GM18870 (cell line): ENCODE data around the gene LIPK.

ENCODE experiments used
- ATAC-seq: cut with Tn5 transposase; IDR thresholded peaks from one replicate; pipeline ENCODE4 v1.9.1; 2021; ENCODE audit warnings: moderate library complexity; ENCODE audit not compliant: unreplicated experiment

Gene LIPK

DNA sequence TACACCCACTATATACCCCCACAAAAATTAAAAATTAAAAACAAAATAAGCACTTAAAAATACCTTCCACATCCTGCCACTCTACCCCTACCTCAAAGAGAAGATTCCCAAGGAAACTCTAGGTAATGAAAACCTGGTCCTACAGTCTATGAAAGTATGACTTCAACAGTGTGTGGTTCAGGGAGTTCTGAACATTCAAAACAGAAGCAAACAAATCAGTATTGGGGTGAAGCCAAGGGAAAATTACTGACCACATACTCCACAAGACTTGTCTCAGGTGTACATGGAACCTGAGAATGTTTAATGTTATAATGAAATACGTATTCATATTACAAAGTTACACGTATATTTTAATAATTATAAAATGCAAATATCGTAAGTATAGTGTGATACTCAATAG is 76.2 kb downstream of the LIPK start:
- no peak for ATAC-seq

DNA sequence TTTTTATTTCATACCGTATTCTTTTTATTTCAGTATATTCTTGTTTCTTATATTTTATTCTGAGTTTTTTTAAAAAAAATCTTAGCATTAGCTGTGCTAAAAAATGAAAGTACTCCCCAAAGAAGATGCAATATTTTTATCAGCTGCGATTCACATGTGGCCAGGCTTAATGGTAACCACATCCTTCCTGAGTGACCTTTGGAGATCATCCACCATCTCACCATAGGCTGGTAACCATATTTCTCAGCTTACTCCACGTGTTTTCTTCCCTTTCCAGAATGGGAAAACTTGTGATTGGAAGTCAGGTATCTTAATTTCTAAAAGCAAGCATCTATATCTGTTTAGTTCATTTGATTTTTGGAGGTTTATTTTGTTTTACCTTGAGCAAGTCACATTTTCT is 77.7 kb downstream of the LIPK start:
- no peak for ATAC-seq

DNA sequence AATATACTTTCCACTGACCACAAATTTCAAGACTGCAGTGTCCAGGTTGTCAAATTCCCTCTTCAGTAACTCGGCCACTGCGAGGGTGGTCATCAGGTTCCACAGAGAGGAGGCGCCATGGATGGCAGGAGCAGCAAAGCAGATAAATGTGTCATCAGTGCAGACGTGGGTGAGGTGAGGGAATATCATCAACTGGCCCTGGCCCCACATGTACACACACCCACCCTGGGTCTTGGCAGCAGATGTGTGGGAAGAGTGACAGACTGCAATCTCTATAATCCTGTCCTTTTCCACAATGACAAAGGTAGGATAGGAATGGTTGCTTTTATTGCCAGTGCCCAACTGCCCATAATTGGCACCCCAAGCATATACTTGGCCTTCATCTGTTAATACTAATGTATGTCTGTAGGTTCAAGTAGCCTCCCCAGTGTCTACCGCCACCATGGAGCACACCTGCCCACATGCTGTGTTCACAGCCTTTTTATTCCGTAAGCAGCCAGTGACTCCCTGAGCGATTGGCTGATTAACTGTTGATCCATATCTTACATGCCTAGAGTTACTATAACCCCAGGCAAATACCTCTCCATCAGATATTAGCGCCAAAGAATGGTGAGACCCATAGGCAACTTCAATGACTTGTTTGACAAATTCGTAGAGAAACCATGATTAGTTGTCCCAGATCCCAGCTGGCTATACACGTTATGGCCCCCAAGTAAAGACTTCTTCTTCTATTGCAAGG is 80.2 kb downstream of the LIPK start:
- ATAC-seq, result no peak

DNA sequence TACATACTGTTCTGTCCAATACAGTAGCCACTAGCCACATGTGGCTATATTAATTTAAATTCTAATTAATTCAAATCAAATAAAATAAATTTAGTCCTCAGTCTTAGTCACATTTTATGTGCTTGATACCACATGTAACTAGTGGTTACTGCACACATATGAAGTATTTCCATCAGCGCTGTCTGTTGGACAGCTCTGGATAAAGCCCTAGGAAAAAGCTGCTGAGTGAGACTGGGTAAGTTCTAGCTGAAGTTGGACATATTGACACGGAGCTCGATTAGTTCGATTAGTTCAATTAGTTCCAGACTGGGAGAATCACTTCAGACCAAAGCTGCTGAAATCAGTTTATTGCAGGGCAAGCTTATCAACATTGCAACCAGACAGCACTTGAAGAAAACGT is 81.4 kb downstream of the LIPK start:
- ATAC-seq, result no peak

DNA sequence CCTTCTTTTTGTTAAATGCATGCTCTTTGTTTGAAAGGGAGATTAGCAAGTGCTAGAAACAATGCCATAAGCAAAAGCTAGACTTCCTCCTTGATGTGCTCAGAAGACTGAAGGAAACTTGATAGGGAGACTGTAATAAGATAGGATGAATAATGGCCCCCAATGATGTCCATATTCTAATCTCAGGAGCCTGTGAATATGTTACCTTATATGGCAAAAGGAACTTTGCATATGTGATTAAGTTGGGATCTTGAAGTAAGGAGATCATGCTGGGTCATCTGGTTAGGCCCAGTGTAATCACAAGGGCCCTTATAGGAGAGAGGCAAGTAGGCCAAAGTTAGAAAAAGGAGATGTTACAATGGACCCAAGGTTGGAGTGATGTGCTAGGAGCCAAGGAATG is 82.9 kb downstream of the LIPK start:
- ATAC-seq, result no peak

DNA sequence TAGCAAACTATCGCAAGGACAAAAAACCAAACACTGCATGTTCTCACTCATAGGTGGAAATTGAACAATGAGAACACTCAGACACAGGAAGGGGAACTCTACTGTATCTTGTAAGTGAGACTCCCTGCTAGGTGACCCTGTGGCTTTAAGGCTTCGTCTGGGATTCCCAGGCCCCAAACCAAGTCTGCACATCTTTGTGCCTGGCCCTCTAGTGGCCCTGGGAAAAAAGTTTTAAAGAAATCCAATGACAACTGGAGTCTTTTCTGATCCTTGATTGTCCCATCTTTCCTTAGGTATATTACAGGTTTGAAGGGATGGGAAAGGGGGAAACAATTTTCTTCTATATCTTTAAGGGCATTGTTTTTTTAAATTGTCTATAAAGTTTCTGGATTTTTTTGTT is 85.9 kb downstream of the LIPK start:
- no peak for ATAC-seq

DNA sequence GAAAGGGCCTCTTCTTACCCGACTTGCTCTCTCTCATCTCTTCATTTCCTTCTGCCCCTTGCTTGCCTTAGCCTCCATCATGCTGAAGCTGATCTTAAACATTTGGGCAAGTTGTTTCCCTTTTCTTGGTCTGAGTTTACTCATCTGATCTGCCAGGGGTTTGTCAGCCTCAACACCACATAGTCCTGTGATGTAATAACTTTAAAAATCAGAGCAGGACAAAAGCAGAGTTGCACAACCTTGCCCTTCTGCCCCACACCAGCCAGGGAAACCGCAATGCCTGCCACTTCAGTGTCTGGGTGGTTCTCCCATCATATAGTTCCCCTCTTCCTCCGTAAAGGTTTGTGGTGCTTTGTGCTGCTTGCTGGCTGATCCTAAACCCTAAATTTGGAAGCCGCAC is 86.6 kb downstream of the LIPK start:
- no peak for ATAC-seq

DNA sequence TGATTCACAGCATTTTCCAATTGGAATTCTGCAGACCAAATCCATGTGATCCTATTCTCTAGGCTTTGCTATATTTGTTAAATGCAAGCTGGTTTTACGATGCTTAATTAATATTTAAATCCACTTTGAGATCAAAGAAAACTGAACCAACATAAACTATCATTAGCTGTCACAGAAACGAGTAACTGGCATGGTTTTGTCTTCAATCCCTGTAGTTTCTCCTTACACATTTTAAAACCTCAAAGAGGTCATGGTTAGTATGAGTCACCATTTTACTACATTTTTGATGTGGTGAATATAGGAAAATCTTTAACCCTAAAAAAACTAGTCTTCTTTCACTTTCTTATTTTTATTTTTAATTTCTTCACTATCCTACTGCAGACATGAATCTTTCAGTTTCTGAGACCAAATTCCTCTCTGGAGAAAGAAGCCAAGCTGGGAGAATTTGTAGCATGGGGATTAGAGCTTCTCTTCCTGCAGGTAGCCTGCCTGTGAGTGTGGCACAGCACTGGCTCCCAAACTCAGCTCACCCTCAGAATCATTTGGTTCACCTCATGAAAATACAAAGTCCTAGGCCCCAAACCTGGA is 87.8 kb downstream of the LIPK start:
- no peak for ATAC-seq

DNA sequence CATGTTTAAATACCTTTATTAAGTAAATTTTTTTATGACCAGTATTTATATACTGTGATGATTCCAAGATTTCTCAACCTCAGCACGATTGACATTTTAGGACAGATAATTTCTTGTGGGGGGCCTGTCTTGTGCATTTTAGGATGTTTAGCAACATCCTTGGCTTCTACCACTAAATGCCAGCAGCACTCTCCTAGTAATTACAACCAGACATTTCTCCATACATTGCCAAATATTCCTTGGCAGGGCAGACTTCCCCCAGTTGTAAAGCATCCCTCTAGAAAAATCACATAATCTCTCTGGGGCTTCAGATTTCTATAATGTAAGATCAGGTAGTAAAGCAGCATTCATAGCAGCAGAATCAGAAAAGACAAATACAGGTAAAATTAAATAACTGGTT is 88.7 kb downstream of the LIPK start:
- no peak for ATAC-seq

DNA sequence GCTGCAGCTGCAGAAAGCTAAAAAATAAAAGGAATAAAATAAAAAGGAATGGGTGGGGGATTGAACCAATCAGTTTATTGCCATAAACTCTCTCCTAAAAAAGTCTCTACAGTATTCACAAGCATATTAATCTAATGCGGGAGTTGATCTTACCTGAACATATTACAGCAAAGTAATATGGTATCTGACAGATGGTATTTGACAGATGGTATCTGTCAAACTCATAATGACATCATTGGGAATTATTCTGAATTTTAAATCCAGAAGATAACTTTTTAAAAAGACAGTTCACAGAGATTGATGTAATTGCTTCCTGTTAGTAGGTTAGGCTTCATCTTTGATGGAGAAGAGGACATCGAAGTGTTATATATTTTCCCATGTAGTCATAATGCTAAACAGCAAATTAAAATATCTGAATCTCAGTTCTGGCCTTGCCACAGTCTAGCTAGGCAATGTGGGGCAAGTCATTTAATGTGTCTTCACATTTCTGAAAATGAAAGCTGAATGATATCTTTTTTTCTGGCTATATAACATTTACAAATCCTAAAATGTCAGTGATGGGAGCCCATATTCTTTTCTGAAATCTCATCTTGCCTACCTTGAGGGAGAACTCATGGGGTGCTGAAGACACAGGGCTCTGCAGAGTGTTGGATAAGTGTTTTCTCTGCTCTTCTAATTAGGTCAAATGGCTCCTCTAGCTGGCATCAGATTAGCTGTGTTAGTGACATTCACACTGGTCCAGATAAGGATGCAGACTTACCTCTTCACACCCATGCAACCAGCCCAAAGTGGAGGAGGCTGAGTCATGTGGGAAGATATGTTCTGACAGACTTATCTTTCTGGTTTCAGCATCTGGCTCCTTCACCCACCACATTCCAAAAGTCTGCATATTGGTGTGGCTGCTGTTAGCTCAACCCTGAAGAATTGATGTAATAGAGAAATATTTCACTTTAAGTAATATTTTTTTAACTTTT is 94.4 kb downstream of the LIPK start:
- no peak for ATAC-seq
